Measurements from ENCODE around the gene HOXA3.

The HOXA3 gene

GRCh38 chr7:27171637-27172314 lies 19.4 kb upstream of the HOXA3 start:
- Histone ChIP-seq H3K4me1 (peaks cover 0 to 15% (median 0%) of the 10 kb centered on the region in 10 experiments; a peak in 5 of 20 replicates), H3K27ac (no peak overlapping the region), H3K36me3 (no peaks in the 10 kb centered on the region), H3K4me3 (no peak overlapping the region), H3K9me3 (replicated peaks in 1 of 11) (peaks cover 23 to 40% (median 27%) of the 10 kb centered on the region in 11 experiments), H3K27me3 (peaks cover 100% of the 10 kb centered on the region in 11 experiments), H4K20me1 (peaks cover 0 to 98% (median 83%) of the 10 kb centered on the region in 11 experiments; a peak in 19 of 22 replicates), H3K9ac (no peak overlapping the region), H3K4me2 (peak overlapping the region in 2 of 11 experiments; percentile 3 to 22; a peak in 2 of 22 replicates)
- TF ChIP-seq Cebpa-rat (IDR thresholded peaks at IDR 0.05): no peak

GRCh38 chr7:27171325-27171636 lies 18.9 kb upstream of the HOXA3 start:
- peaks cover 100% of the 10 kb centered on the region in 11 experiments for H3K27me3 ChIP-seq
- peaks cover 0 to 16% (median 0%) of the 10 kb centered on the region in 10 experiments; a peak in 5 of 20 replicates for H3K4me1 ChIP-seq
- no peak overlapping the region for H3K9ac ChIP-seq
- H3K4me3 ChIP-seq: no peak overlapping the region
- H3K9me3 ChIP-seq (replicated peaks in 1 of 11): peaks cover 25 to 45% (median 32%) of the 10 kb centered on the region in 11 experiments
- no peak for TF ChIP-seq Cebpa-rat (IDR thresholded peaks at IDR 0.05)
- H4K20me1 ChIP-seq: peaks cover 0 to 98% (median 87%) of the 10 kb centered on the region in 11 experiments; a peak in 19 of 22 replicates
- H3K27ac ChIP-seq: no peak overlapping the region
- peak overlapping the region in 1 of 11 experiments; percentile 22; a peak in 1 of 22 replicates for H3K4me2 ChIP-seq
- no peaks in the 10 kb centered on the region for H3K36me3 ChIP-seq

GRCh38 chr7:27170426-27171324 lies 18.3 kb upstream of the HOXA3 start:
- H3K27me3 ChIP-seq: peaks cover 100% of the 10 kb centered on the region in 11 experiments
- H3K9me3 ChIP-seq (replicated peaks in 1 of 11): peaks cover 31 to 51% (median 38%) of the 10 kb centered on the region in 11 experiments
- H3K9ac ChIP-seq: no peak overlapping the region
- peaks cover 0 to 98% (median 92%) of the 10 kb centered on the region in 11 experiments; a peak in 19 of 22 replicates for H4K20me1 ChIP-seq
- H3K27ac ChIP-seq: no peak overlapping the region
- H3K4me1 ChIP-seq: peaks cover 0 to 16% (median 0%) of the 10 kb centered on the region in 10 experiments; a peak in 5 of 20 replicates
- no peaks in the 10 kb centered on the region for H3K36me3 ChIP-seq
- H3K4me2 ChIP-seq: no peak overlapping the region
- no peak for TF ChIP-seq Cebpa-rat (IDR thresholded peaks at IDR 0.05)
- no peak overlapping the region for H3K4me3 ChIP-seq

- no peak overlapping the region for H3K27ac ChIP-seq
- peaks cover 100% of the 10 kb centered on the region in 11 experiments for H3K27me3 ChIP-seq
- no peak overlapping the region for H3K9ac ChIP-seq
- H3K4me2 ChIP-seq: peak overlapping the region in 2 of 11 experiments; percentile 43 to 65; a peak in 4 of 22 replicates
- peaks cover 0 to 16% (median 0%) of the 10 kb centered on the region in 10 experiments; a peak in 5 of 20 replicates for H3K4me1 ChIP-seq
- no peak for TF ChIP-seq Cebpa-rat (IDR thresholded peaks at IDR 0.05)
- no peak overlapping the region for H3K4me3 ChIP-seq
- H3K36me3 ChIP-seq: no peaks in the 10 kb centered on the region
- H4K20me1 ChIP-seq: peaks cover 0 to 99% (median 92%) of the 10 kb centered on the region in 11 experiments; a peak in 19 of 22 replicates
- H3K9me3 ChIP-seq (replicated peaks in 1 of 11): peaks cover 39 to 58% (median 46%) of the 10 kb centered on the region in 11 experiments
These were observed 17.5 kb upstream of the HOXA3 start for GRCh38 chr7:27169658-27170425.

- Histone ChIP-seq H3K9ac (no peak overlapping the region), H3K4me3 (no peak overlapping the region), H3K27me3 (peaks cover 100% of the 10 kb centered on the region in 11 experiments), H4K20me1 (peaks cover 0 to 99% (median 96%) of the 10 kb centered on the region in 11 experiments; a peak in 19 of 22 replicates), H3K27ac (no peak overlapping the region), H3K4me2 (no peak overlapping the region), H3K36me3 (no peaks in the 10 kb centered on the region), H3K4me1 (peaks cover 0 to 16% (median 0%) of the 10 kb centered on the region in 10 experiments; a peak in 5 of 20 replicates), H3K9me3 (replicated peaks in 1 of 11) (peaks cover 27 to 46% (median 33%) of the 10 kb centered on the region in 11 experiments)
- no peak for TF ChIP-seq Cebpa-rat (IDR thresholded peaks at IDR 0.05)
These were observed 16.0 kb upstream of the HOXA3 start for GRCh38 chr7:27168265-27168947.

GRCh38 chr7:27167916-27168264 lies 15.5 kb upstream of the HOXA3 start:
- Histone ChIP-seq H3K27ac (no peak overlapping the region), H3K36me3 (no peaks in the 10 kb centered on the region), H3K4me3 (no peak overlapping the region), H3K27me3 (peaks cover 100% of the 10 kb centered on the region in 11 experiments), H3K4me1 (peaks cover 0 to 16% (median 0%) of the 10 kb centered on the region in 10 experiments; a peak in 3 of 20 replicates), H4K20me1 (peaks cover 0 to 99% (median 94%) of the 10 kb centered on the region in 11 experiments; a peak in 19 of 22 replicates), H3K9ac (no peak overlapping the region), H3K4me2 (no peak overlapping the region), H3K9me3 (replicated peaks in 1 of 11) (peaks cover 22 to 41% (median 28%) of the 10 kb centered on the region in 11 experiments)
- TF ChIP-seq Cebpa-rat (IDR thresholded peaks at IDR 0.05): no peak

- no peak overlapping the region for H3K27ac ChIP-seq
- TF ChIP-seq Cebpa-rat (IDR thresholded peaks at IDR 0.05): no peak
- peaks cover 0 to 96% (median 88%) of the 10 kb centered on the region in 11 experiments; a peak in 19 of 22 replicates for H4K20me1 ChIP-seq
- H3K27me3 ChIP-seq: peaks cover 100% of the 10 kb centered on the region in 11 experiments
- no peak overlapping the region for H3K9ac ChIP-seq
- peaks cover 16 to 31% (median 20%) of the 10 kb centered on the region in 11 experiments for H3K9me3 ChIP-seq (replicated peaks in 1 of 11)
- H3K4me2 ChIP-seq: peak overlapping the region in 2 of 11 experiments; percentile 47 to 51; a peak in 4 of 22 replicates
- no peaks in the 10 kb centered on the region for H3K36me3 ChIP-seq
- H3K4me1 ChIP-seq: peaks cover 0 to 15% (median under 1%) of the 10 kb centered on the region in 10 experiments; a peak in 5 of 20 replicates
- H3K4me3 ChIP-seq: peak overlapping the region in 2 of 10 experiments; percentile 10 to 24; a peak in 3 of 20 replicates
These were observed 14.4 kb upstream of the HOXA3 start for GRCh38 chr7:27166531-27167505.

Measured in BLaER1 treated with 17β-estradiol and CSF1 and Interleukin-3, amounts not matched to agents 10 nM and 100 nM (cell line).